SJSA1 (cell line): ENCODE data around the gene NRXN3. TPM values are rescaled to one million over a fixed set of nuclear protein-coding genes. Genes with fewer than 3 reads are reported as not detected.
A peak's percentile ranks its signal among the peaks of the same experiment; 100 is the strongest.

Source experiments
- DNase-seq, 2 experiments: peaks; one replicate each; pipeline ENCODE4 v3.0.0-alpha.2; 2015 to 2020; ENCODE audit warnings: low spot score in 2 of 2, low read depth in 1 of 2
- H3K27ac ChIP-seq: fragments of 250-450 bp; sonication (Bioruptor Pico); 2 replicates; pipeline ENCODE4 v1.5.1; 2020; ENCODE audit warnings: mild to moderate bottlenecking, moderate library complexity
- H3K27me3 ChIP-seq: fragments of 250-450 bp; sonication (Bioruptor Pico); replicated peaks from 2 replicates; pipeline ENCODE4 v1.5.1; 2020; ENCODE audit warnings: mild to moderate bottlenecking, moderate library complexity
- H3K36me3 ChIP-seq: fragments of 250-450 bp; sonication (Bioruptor Pico); 2 replicates; pipeline ENCODE4 v1.5.1; 2020; ENCODE audit warnings: mild to moderate bottlenecking
- H3K4me1 ChIP-seq: fragments of 250-450 bp; sonication (Bioruptor Pico); replicated peaks from 2 replicates; pipeline ENCODE4 v1.6.1; 2021; ENCODE audit warnings: mild to moderate bottlenecking
- H3K4me3 ChIP-seq: fragments of 250-450 bp; sonication (Bioruptor Pico); 2 replicates; pipeline ENCODE4 v1.5.1; 2020; ENCODE audit warnings: mild to moderate bottlenecking
- H3K9me3 ChIP-seq: fragments of 250-450 bp; sonication (Bioruptor Pico); replicated peaks from 2 replicates; pipeline ENCODE4 v1.5.1; 2020; ENCODE audit warnings: mild to moderate bottlenecking
- total RNA-seq: library from RNA; depleted of rRNA; stranded (reverse); fragments of >200 nt; shearing (Covaris generic); gene quantifications from 2 replicates; pipeline ENCODE4 v1.2.3, GENCODE V29; 2014

The NRXN3 gene
- total RNA-seq, 1 experiment from 2014 or later = 1.0 TPM

- Histone ChIP-seq H3K27me3 (no peaks in the 10 kb centered on the region), H3K4me3 (no peak overlapping the region), H3K36me3 (no peaks in the 10 kb centered on the region), H3K27ac (no peak overlapping the region), H3K9me3 (no peaks in the 10 kb centered on the region), H3K4me1 (peaks cover 11% of the 10 kb centered on the region)
- no peak for DNase-seq
Observed at GRCh38 chr14:79480212-79480611, 1310.0 kb downstream of the NRXN3 start.

- no peak for DNase-seq
- peaks cover 11% of the 10 kb centered on the region for H3K4me1 ChIP-seq
- no peak overlapping the region for H3K27ac ChIP-seq
- no peaks in the 10 kb centered on the region for H3K27me3 ChIP-seq
- no peaks in the 10 kb centered on the region for H3K9me3 ChIP-seq
- H3K36me3 ChIP-seq = no peaks in the 10 kb centered on the region
- no peak overlapping the region for H3K4me3 ChIP-seq
Observed at GRCh38 chr14:79482825-79483224, 1312.7 kb downstream of the NRXN3 start.

- no peaks in the 10 kb centered on the region for H3K27me3 ChIP-seq
- H3K36me3 ChIP-seq = no peaks in the 10 kb centered on the region
- H3K4me3 ChIP-seq = no peak overlapping the region
- H3K4me1 ChIP-seq = peaks cover 11% of the 10 kb centered on the region
- no peak overlapping the region for H3K27ac ChIP-seq
- peak in 1 of 2 experiments; percentile 47 for DNase-seq
- no peaks in the 10 kb centered on the region for H3K9me3 ChIP-seq
Observed at GRCh38 chr14:79483477-79484388, 1313.6 kb downstream of the NRXN3 start.

- H3K27ac ChIP-seq = no peak overlapping the region
- no peaks in the 10 kb centered on the region for H3K9me3 ChIP-seq
- no peak for DNase-seq
- no peaks in the 10 kb centered on the region for H3K27me3 ChIP-seq
- H3K4me3 ChIP-seq = no peak overlapping the region
- H3K4me1 ChIP-seq = peaks cover 11% of the 10 kb centered on the region
- no peaks in the 10 kb centered on the region for H3K36me3 ChIP-seq
Observed at GRCh38 chr14:79487632-79488031, 1317.5 kb downstream of the NRXN3 start.

GRCh38 chr14:79491161-79491560, 1321.0 kb downstream of the NRXN3 start:
- Histone ChIP-seq H3K9me3 (no peaks in the 10 kb centered on the region), H3K4me3 (no peak overlapping the region), H3K27me3 (no peaks in the 10 kb centered on the region), H3K36me3 (no peaks in the 10 kb centered on the region), H3K27ac (no peak overlapping the region), H3K4me1 (no peaks in the 10 kb centered on the region)
- DNase-seq = no peak

- Histone ChIP-seq H3K36me3 (no peaks in the 10 kb centered on the region), H3K4me3 (no peak overlapping the region), H3K27ac (no peak overlapping the region), H3K9me3 (no peaks in the 10 kb centered on the region), H3K4me1 (no peaks in the 10 kb centered on the region), H3K27me3 (no peaks in the 10 kb centered on the region)
- no peak for DNase-seq
Observed at GRCh38 chr14:79493081-79493645, 1323.0 kb downstream of the NRXN3 start.

GRCh38 chr14:79496701-79497100, 1326.5 kb downstream of the NRXN3 start:
- Histone ChIP-seq H3K36me3 (no peaks in the 10 kb centered on the region), H3K27me3 (no peaks in the 10 kb centered on the region), H3K4me1 (no peaks in the 10 kb centered on the region), H3K4me3 (no peak overlapping the region), H3K27ac (no peak overlapping the region), H3K9me3 (no peaks in the 10 kb centered on the region)
- no peak for DNase-seq

GRCh38 chr14:79500489-79500888, 1330.3 kb downstream of the NRXN3 start:
- no peak overlapping the region for H3K27ac ChIP-seq
- no peak for DNase-seq
- H3K9me3 ChIP-seq = no peaks in the 10 kb centered on the region
- H3K4me3 ChIP-seq = no peak overlapping the region
- no peaks in the 10 kb centered on the region for H3K4me1 ChIP-seq
- no peaks in the 10 kb centered on the region for H3K27me3 ChIP-seq
- no peaks in the 10 kb centered on the region for H3K36me3 ChIP-seq

- no peaks in the 10 kb centered on the region for H3K36me3 ChIP-seq
- H3K4me1 ChIP-seq = no peaks in the 10 kb centered on the region
- no peak overlapping the region for H3K27ac ChIP-seq
- no peaks in the 10 kb centered on the region for H3K27me3 ChIP-seq
- DNase-seq = no peak
- no peak overlapping the region for H3K4me3 ChIP-seq
- no peaks in the 10 kb centered on the region for H3K9me3 ChIP-seq
Observed at GRCh38 chr14:79502136-79502750, 1332.1 kb downstream of the NRXN3 start.

- Histone ChIP-seq H3K4me1 (no peaks in the 10 kb centered on the region), H3K4me3 (no peak overlapping the region), H3K27ac (no peak overlapping the region), H3K9me3 (no peaks in the 10 kb centered on the region), H3K36me3 (no peaks in the 10 kb centered on the region), H3K27me3 (no peaks in the 10 kb centered on the region)
- DNase-seq = no peak
Observed at GRCh38 chr14:79502751-79503148, 1332.6 kb downstream of the NRXN3 start.

GRCh38 chr14:79510659-79511058, 1340.5 kb downstream of the NRXN3 start:
- H3K36me3 ChIP-seq = no peaks in the 10 kb centered on the region
- H3K4me1 ChIP-seq = peaks cover 13% of the 10 kb centered on the region
- H3K4me3 ChIP-seq = no peak overlapping the region
- DNase-seq = no peak
- H3K27ac ChIP-seq = no peak overlapping the region
- H3K9me3 ChIP-seq = no peaks in the 10 kb centered on the region
- no peaks in the 10 kb centered on the region for H3K27me3 ChIP-seq

- no peak overlapping the region for H3K27ac ChIP-seq
- no peaks in the 10 kb centered on the region for H3K9me3 ChIP-seq
- peaks cover 16% of the 10 kb centered on the region for H3K4me1 ChIP-seq
- no peaks in the 10 kb centered on the region for H3K36me3 ChIP-seq
- no peaks in the 10 kb centered on the region for H3K27me3 ChIP-seq
- no peak for DNase-seq
- no peak overlapping the region for H3K4me3 ChIP-seq
Observed at GRCh38 chr14:79511146-79511545, 1341.0 kb downstream of the NRXN3 start.

- Histone ChIP-seq H3K4me3 (no peak overlapping the region), H3K27ac (no peak overlapping the region), H3K9me3 (no peaks in the 10 kb centered on the region), H3K27me3 (no peaks in the 10 kb centered on the region), H3K36me3 (no peaks in the 10 kb centered on the region), H3K4me1 (peaks cover 16% of the 10 kb centered on the region)
- no peak for DNase-seq
Observed at GRCh38 chr14:79513446-79513845, 1343.3 kb downstream of the NRXN3 start.

- peaks cover 16% of the 10 kb centered on the region for H3K4me1 ChIP-seq
- peak overlapping the region; percentile 66 for H3K27ac ChIP-seq
- H3K4me3 ChIP-seq = no peak overlapping the region
- no peaks in the 10 kb centered on the region for H3K36me3 ChIP-seq
- peak; percentile 40 to 60 for DNase-seq
- no peaks in the 10 kb centered on the region for H3K27me3 ChIP-seq
- H3K9me3 ChIP-seq = no peaks in the 10 kb centered on the region
Observed at GRCh38 chr14:79514700-79515099, 1344.5 kb downstream of the NRXN3 start.
